Neuronal stem cell (in vitro differentiated cells): Measurements from ENCODE around the gene CAMTA1.

ENCODE experiments used
- DNase-seq: peaks from one replicate; pipeline ENCODE4 v3.0.0-alpha.2; 2013; ENCODE audit warnings: low spot score
- H2AFZ ChIP-seq: one replicate; pipeline ENCODE4 v1.6.1; 2013; ENCODE audit warnings: mild to moderate bottlenecking, low read length, inconsistent platforms
- H2AK5ac ChIP-seq: 2 replicates; pipeline ENCODE4 v1.6.1; 2013; ENCODE audit warnings: low read depth, mild to moderate bottlenecking, inconsistent platforms, low read length, moderate library complexity, mixed read lengths
- H2BK120ac ChIP-seq: 2 replicates; pipeline ENCODE4 v1.6.1; 2013; ENCODE audit warnings: low read depth, mild to moderate bottlenecking, inconsistent platforms, low read length, moderate library complexity, mixed read lengths
- H2BK12ac ChIP-seq: one replicate; pipeline ENCODE4 v1.6.1; 2013; ENCODE audit warnings: low read length, inconsistent platforms
- H2BK15ac ChIP-seq: 2 replicates; pipeline ENCODE4 v1.6.1; 2013; ENCODE audit warnings: mild to moderate bottlenecking, low read length, inconsistent platforms, mixed read lengths
- H2BK5ac ChIP-seq: one replicate; pipeline ENCODE4 v1.6.1; 2013; ENCODE audit warnings: inconsistent platforms, mild to moderate bottlenecking, low read length, moderate library complexity
- H3K14ac ChIP-seq: one replicate; pipeline ENCODE4 v1.6.1; 2013; ENCODE audit warnings: low read length, inconsistent platforms
- H3K18ac ChIP-seq: 2 replicates; pipeline ENCODE4 v1.6.1; 2013; ENCODE audit warnings: low read length, inconsistent platforms
- H3K23ac ChIP-seq: 2 replicates; pipeline ENCODE4 v1.6.1; 2013; ENCODE audit warnings: low read depth, mild to moderate bottlenecking, mixed read lengths, low read length, inconsistent platforms; ENCODE audit not compliant: poor library complexity
- H3K27ac ChIP-seq: replicated peaks from 3 replicates; pipeline ENCODE4 v1.5.1; 2013; ENCODE audit warnings: low read length, inconsistent platforms
- H3K27me3 ChIP-seq, 3 experiments: 2 replicates each; pipeline ENCODE4 v1.6.1; 2013; ENCODE audit warnings: low read length in 3 of 3, mild to moderate bottlenecking in 2 of 3, inconsistent platforms in 1 of 3, low read depth in 1 of 3, mixed read lengths in 1 of 3, moderate library complexity in 1 of 3; ENCODE audit not compliant: control insufficient read depth in 3 of 3, insufficient read depth in 3 of 3
- H3K36me3 ChIP-seq, 2 donors: replicated peaks in 1 of 2; 2 replicates each; pipeline ENCODE4 v1.6.1; 2013; ENCODE audit warnings: low read length in 2 of 2; ENCODE audit not compliant: control insufficient read depth in 2 of 2, insufficient read depth in 2 of 2
- H3K4ac ChIP-seq: 2 replicates; pipeline ENCODE4 v1.6.1; 2013; ENCODE audit warnings: inconsistent platforms, mild to moderate bottlenecking, low read length, moderate library complexity
- H3K4me1 ChIP-seq, 2 donors: 1 replicate in 1 of 2; 2 replicates in 1 of 2; pipeline ENCODE4 v1.6.1; 2013; ENCODE audit warnings: low read length in 2 of 2, low read depth in 1 of 2; ENCODE audit not compliant: control insufficient read depth in 2 of 2, insufficient read depth in 1 of 2
- H3K4me2 ChIP-seq: one replicate; pipeline ENCODE4 v1.6.1; 2013; ENCODE audit warnings: mild to moderate bottlenecking, low read length, inconsistent platforms; ENCODE audit not compliant: insufficient read depth, poor library complexity, severe bottlenecking
- H3K4me3 ChIP-seq, 2 donors: 2 replicates each; pipeline ENCODE4 v1.5.1; 2013; ENCODE audit warnings: low read length in 2 of 2, mild to moderate bottlenecking in 2 of 2, inconsistent platforms in 1 of 2, moderate library complexity in 1 of 2
- H3K79me1 ChIP-seq: one replicate; pipeline ENCODE4 v1.6.1; 2013; ENCODE audit warnings: low read depth, mild to moderate bottlenecking, inconsistent platforms, low read length, moderate library complexity
- H3K9ac ChIP-seq: one replicate; pipeline ENCODE4 v1.6.1; 2013; ENCODE audit warnings: mild to moderate bottlenecking, low read depth, low read length, inconsistent platforms; ENCODE audit not compliant: poor library complexity
- H3K9me3 ChIP-seq, 2 donors: replicated peaks in 1 of 2; 2 replicates each; pipeline versions ENCODE3 to v1.6.1; 2013; ENCODE audit warnings: low read length in 2 of 2, mild to moderate bottlenecking in 2 of 2, inconsistent platforms in 1 of 2, low read depth in 1 of 2, mixed read lengths in 1 of 2, moderate library complexity in 1 of 2; ENCODE audit not compliant: control insufficient read depth in 2 of 2, insufficient read depth in 1 of 2
- H4K8ac ChIP-seq: one replicate; pipeline ENCODE4 v1.6.1; 2013; ENCODE audit warnings: low read depth, mild to moderate bottlenecking, inconsistent platforms, low read length, moderate library complexity
- H4K91ac ChIP-seq: one replicate; pipeline ENCODE4 v1.6.1; 2013; ENCODE audit warnings: low read length, low read depth, mild to moderate bottlenecking, inconsistent platforms; ENCODE audit not compliant: poor library complexity
- WGBS, 2 donors: extraction: QIAGEN DNeasy Blood & Tissue Kit; methylation state at CpG; one replicate each; pipeline ENCODE4 v1.1.7; 2013; ENCODE audit warnings: missing lambda C conversion rate in 2 of 2, mixed read lengths in 1 of 2; ENCODE audit not compliant: insufficient read length in 2 of 2, insufficient replicate concordance in 1 of 2; ENCODE audit errors: extremely low coverage in 2 of 2; 5-methylcytosine and 5-hydroxymethylcytosine counted together

The CAMTA1 gene

DNA sequence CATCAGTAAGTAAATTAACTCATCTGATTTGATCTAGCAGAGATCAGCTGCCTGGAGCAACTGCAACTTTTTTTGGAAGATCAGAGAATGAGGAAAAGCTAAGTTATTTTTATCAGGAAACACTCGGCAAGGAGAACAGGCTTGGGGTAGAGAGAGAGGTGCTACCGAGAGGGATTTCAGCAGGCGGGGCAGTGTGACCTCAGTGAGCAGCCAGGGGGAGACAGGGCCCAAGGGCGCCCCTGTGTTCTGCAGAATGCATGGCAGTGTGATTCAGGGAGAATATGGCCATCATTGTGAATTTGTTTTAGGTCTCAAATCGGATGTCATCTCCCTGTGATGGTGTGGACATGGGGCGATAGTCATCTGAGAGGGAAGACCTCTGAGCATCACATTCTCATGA is 501.8 kb downstream of the CAMTA1 start:
- H3K27me3 ChIP-seq, result peaks cover 0 to 5% (median 0%) of the 10 kb centered on the region in 3 experiments
- no peak for DNase-seq
- H3K18ac ChIP-seq, result no peak overlapping the region
- no peak overlapping the region for H2BK12ac ChIP-seq
- H3K9me3 ChIP-seq, result no peaks in the 10 kb centered on the region
- no peak overlapping the region for H3K9ac ChIP-seq
- H3K79me1 ChIP-seq, result no peaks in the 10 kb centered on the region
- no peak overlapping the region for H3K4me2 ChIP-seq
- no peak overlapping the region for H3K23ac ChIP-seq
- H3K27ac ChIP-seq, result no peak overlapping the region
- peaks cover 0 to 1% of the 10 kb centered on the region in 2 donors for H3K4me1 ChIP-seq
- H2AFZ ChIP-seq, result no peak overlapping the region
- WGBS, 2 donors, result no CpG with 5 or more reads among the region's 6 CpGs
- H3K36me3 ChIP-seq, result no peaks in the 10 kb centered on the region
- no peak overlapping the region for H3K4me3 ChIP-seq
- no peak overlapping the region for H3K14ac ChIP-seq
- no peak overlapping the region for H4K8ac ChIP-seq
- H2BK15ac ChIP-seq, result no peak overlapping the region
- no peak overlapping the region for H4K91ac ChIP-seq
- H3K4ac ChIP-seq, result no peak overlapping the region
- H2BK120ac ChIP-seq, result no peak overlapping the region
- H2BK5ac ChIP-seq, result no peak overlapping the region
- no peak overlapping the region for H2AK5ac ChIP-seq

DNA sequence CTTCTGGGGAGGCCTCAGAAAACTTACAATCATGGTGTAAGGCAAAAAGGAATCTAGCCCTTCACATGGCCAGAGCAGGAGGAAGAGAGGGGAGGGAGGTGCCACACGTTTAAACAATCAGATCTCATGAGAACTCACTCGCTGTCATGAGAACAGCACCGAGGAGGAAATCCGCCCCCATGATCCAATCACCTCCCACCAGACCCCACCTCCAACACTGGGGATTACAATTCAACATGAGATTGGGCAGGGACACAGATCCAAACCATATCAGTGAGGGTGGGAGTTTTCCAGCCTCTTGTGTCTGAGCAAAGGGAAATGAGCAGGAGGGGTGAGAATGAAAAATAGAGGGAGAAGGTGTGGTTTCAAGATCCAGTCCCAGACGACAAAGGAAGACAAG is 503.7 kb downstream of the CAMTA1 start:
- H3K9ac ChIP-seq, result no peak overlapping the region
- H2BK15ac ChIP-seq, result no peak overlapping the region
- H3K14ac ChIP-seq, result no peak overlapping the region
- no peak overlapping the region for H3K18ac ChIP-seq
- H3K79me1 ChIP-seq, result no peaks in the 10 kb centered on the region
- H3K23ac ChIP-seq, result no peak overlapping the region
- peaks cover 0 to 7% of the 10 kb centered on the region in 2 donors for H3K4me1 ChIP-seq
- no peak for DNase-seq
- no peak overlapping the region for H4K91ac ChIP-seq
- no peak overlapping the region for H3K4me3 ChIP-seq
- H2BK5ac ChIP-seq, result no peak overlapping the region
- WGBS, 2 donors, result no CpG with 5 or more reads among the region's 5 CpGs
- no peak overlapping the region for H2AFZ ChIP-seq
- no peaks in the 10 kb centered on the region for H3K9me3 ChIP-seq
- no peak overlapping the region for H3K4me2 ChIP-seq
- H2AK5ac ChIP-seq, result no peak overlapping the region
- no peak overlapping the region for H3K27ac ChIP-seq
- H3K4ac ChIP-seq, result no peak overlapping the region
- H2BK120ac ChIP-seq, result no peak overlapping the region
- no peak overlapping the region for H2BK12ac ChIP-seq
- H4K8ac ChIP-seq, result no peak overlapping the region
- no peaks in the 10 kb centered on the region for H3K36me3 ChIP-seq
- peaks cover 0 to 5% (median 0%) of the 10 kb centered on the region in 3 experiments for H3K27me3 ChIP-seq

DNA sequence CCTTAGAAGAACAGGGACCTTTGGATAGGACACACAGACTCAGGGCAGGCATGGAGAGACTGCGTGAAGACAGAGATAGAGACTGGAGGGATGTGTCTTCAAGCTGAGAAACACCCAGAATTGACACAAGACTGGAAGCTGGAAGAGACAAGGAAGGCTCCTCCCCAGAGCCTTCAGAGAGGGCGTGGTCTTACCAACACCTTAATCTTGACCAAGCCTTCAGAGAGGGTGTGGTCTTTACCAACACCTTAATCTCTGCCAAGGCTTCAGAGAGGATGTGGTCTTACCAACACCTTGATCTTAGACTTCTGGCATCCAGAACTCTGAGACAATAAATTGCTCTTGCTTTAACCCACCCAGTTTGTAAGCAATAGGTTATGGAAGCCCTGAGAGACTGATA is 504.4 kb downstream of the CAMTA1 start:
- no peak overlapping the region for H2BK15ac ChIP-seq
- H3K14ac ChIP-seq, result no peak overlapping the region
- H3K9me3 ChIP-seq, result no peaks in the 10 kb centered on the region
- no peak overlapping the region for H2AFZ ChIP-seq
- no peak overlapping the region for H3K18ac ChIP-seq
- no peak overlapping the region for H4K91ac ChIP-seq
- H3K23ac ChIP-seq, result no peak overlapping the region
- H4K8ac ChIP-seq, result no peak overlapping the region
- peaks cover 0 to 5% (median 0%) of the 10 kb centered on the region in 3 experiments for H3K27me3 ChIP-seq
- DNase-seq, result no peak
- WGBS, 2 donors, result no CpG with 5 or more reads among the region's 2 CpGs
- no peak overlapping the region for H2AK5ac ChIP-seq
- no peak overlapping the region for H3K4me3 ChIP-seq
- H3K4ac ChIP-seq, result no peak overlapping the region
- no peak overlapping the region for H2BK120ac ChIP-seq
- H2BK12ac ChIP-seq, result no peak overlapping the region
- H3K4me1 ChIP-seq, result peaks cover 0 to 11% of the 10 kb centered on the region in 2 donors
- H3K79me1 ChIP-seq, result no peaks in the 10 kb centered on the region
- H3K9ac ChIP-seq, result no peak overlapping the region
- H3K4me2 ChIP-seq, result no peak overlapping the region
- no peak overlapping the region for H2BK5ac ChIP-seq
- no peak overlapping the region for H3K27ac ChIP-seq
- no peaks in the 10 kb centered on the region for H3K36me3 ChIP-seq

DNA sequence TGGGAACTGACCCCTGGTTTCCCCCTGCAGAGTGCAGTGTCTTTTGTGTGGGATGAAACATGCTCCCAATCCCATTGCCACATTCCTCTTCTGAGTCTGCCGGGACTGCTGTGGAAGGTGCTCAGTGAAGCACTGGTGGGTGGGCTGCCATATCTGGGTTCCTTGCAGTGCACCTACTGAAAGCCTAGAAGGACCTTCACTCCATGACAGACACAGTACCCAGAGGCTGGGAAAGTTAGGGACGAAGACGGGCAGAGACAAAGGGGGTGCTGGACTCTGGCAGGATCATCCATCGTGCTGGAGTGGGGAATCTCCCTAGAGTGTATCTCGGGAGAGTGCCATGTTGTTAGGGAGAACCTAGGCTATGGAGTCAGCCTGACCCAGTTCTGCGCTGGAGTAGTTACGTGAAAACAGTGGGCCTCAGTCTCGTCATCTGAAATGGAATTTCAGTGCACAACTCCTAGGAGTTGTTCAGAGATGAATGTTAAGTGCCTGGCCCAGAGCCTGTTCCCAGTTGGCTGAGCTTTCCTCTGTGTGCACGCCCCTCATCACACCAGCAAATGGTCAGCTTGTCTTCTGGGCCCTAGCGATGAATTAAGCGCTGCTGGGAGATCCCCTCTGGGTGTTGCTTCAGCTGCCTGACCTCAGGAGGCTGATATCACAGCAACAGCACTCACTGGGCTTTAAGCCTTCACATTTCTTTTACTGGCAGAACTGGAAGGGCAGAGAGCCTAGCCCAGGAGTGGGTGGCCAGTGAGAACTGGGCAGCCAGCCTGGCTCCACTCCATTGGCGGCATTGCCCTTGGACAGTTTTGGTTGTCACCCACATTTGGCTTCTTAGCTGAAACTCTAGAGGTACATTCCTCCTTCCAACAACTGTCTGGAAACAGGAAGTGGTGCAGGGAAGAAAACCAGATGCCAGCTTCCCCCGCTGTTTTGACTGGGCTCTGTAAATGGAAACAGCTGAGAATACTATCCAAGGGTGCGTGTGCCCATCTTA is 506.0 kb downstream of the CAMTA1 start:
- H4K91ac ChIP-seq, result no peak overlapping the region
- H2BK15ac ChIP-seq, result no peak overlapping the region
- no peak overlapping the region for H3K4me2 ChIP-seq
- no peak overlapping the region for H2BK12ac ChIP-seq
- H2AFZ ChIP-seq, result no peak overlapping the region
- WGBS, 2 donors, result no CpG with 5 or more reads among the region's 14 CpGs
- H3K18ac ChIP-seq, result no peak overlapping the region
- no peak for DNase-seq
- no peak overlapping the region for H3K4ac ChIP-seq
- no peak overlapping the region for H3K9ac ChIP-seq
- no peak overlapping the region for H4K8ac ChIP-seq
- peaks cover 0 to 5% (median 0%) of the 10 kb centered on the region in 3 experiments for H3K27me3 ChIP-seq
- no peak overlapping the region for H3K14ac ChIP-seq
- peaks cover 0 to 11% of the 10 kb centered on the region in 2 donors for H3K4me1 ChIP-seq
- no peaks in the 10 kb centered on the region for H3K79me1 ChIP-seq
- H2AK5ac ChIP-seq, result no peak overlapping the region
- H2BK120ac ChIP-seq, result no peak overlapping the region
- no peaks in the 10 kb centered on the region for H3K9me3 ChIP-seq
- no peak overlapping the region for H3K27ac ChIP-seq
- H3K4me3 ChIP-seq, result no peak overlapping the region
- H3K23ac ChIP-seq, result no peak overlapping the region
- H3K36me3 ChIP-seq, result no peaks in the 10 kb centered on the region
- H2BK5ac ChIP-seq, result no peak overlapping the region
